A172 (cell line): ENCODE results near the gene KCNQ1. TPM values are rescaled to one million over a fixed set of nuclear protein-coding genes. Genes with fewer than 3 reads are reported as not detected.
A peak's percentile ranks its signal among the peaks of the same experiment; 100 is the strongest.

Source experiments
- DNase-seq: peaks from one replicate; pipeline ENCODE4 v3.0.0-alpha.2; 2015; ENCODE audit warnings: low spot score
- total RNA-seq: library from RNA; depleted of rRNA; stranded (reverse); fragments of >200 nt; shearing (Covaris generic); gene quantifications from 2 replicates; pipeline ENCODE4 v1.2.3, GENCODE V29; 2014

KCNQ1 gene
- total RNA-seq, 1 experiment from 2014 or later: 3.5 TPM

- DNase-seq: no peak
Observed at GRCh38 chr11:2816523-2816922, 371.7 kb downstream of the KCNQ1 start.

- DNase-seq: peak; percentile 16
Observed at GRCh38 chr11:2816941-2817421, 372.2 kb downstream of the KCNQ1 start.

- DNase-seq: no peak
Observed at GRCh38 chr11:2817431-2817830, 372.6 kb downstream of the KCNQ1 start.

- no peak for DNase-seq
Observed at GRCh38 chr11:2818021-2818420, 373.2 kb downstream of the KCNQ1 start.

GRCh38 chr11:2818503-2818902, 373.7 kb downstream of the KCNQ1 start:
- DNase-seq: no peak

- DNase-seq: no peak
Observed at GRCh38 chr11:2819316-2819715, 374.5 kb downstream of the KCNQ1 start.

- no peak for DNase-seq
Observed at GRCh38 chr11:2820976-2821375, 376.2 kb downstream of the KCNQ1 start.

GRCh38 chr11:2821891-2822290, 377.1 kb downstream of the KCNQ1 start:
- no peak for DNase-seq

- no peak for DNase-seq
Observed at GRCh38 chr11:2824851-2825250, 380.0 kb downstream of the KCNQ1 start.

GRCh38 chr11:2825261-2825888, 380.6 kb downstream of the KCNQ1 start:
- DNase-seq: peak; percentile 96

- peak; percentile 95 for DNase-seq
Observed at GRCh38 chr11:2825889-2826678, 381.3 kb downstream of the KCNQ1 start.

GRCh38 chr11:2826679-2827056, 381.9 kb downstream of the KCNQ1 start:
- peak; percentile 15 for DNase-seq

- DNase-seq: no peak
Observed at GRCh38 chr11:2827256-2827655, 382.4 kb downstream of the KCNQ1 start.

GRCh38 chr11:2827792-2828191, 383.0 kb downstream of the KCNQ1 start:
- no peak for DNase-seq

GRCh38 chr11:2828585-2829330, 383.9 kb downstream of the KCNQ1 start:
- DNase-seq: no peak

- no peak for DNase-seq
Observed at GRCh38 chr11:2830030-2830812, 385.4 kb downstream of the KCNQ1 start.

GRCh38 chr11:2830886-2831285, 386.1 kb downstream of the KCNQ1 start:
- DNase-seq: no peak

GRCh38 chr11:2831781-2832532, 387.1 kb downstream of the KCNQ1 start:
- DNase-seq: no peak

GRCh38 chr11:2832533-2833020, 387.8 kb downstream of the KCNQ1 start:
- no peak for DNase-seq

- DNase-seq: no peak
Observed at GRCh38 chr11:2833051-2833715, 388.4 kb downstream of the KCNQ1 start.
